CD4-positive, alpha-beta T cell (primary cell): ENCODE data around the gene ST3GAL2. TPM values are rescaled to one million over a fixed set of nuclear protein-coding genes. Genes with fewer than 3 reads are reported as not detected.

Experiments used
- ATAC-seq: fragments of 200-7000 bp; cut with Tn5 transposase; one replicate; pipeline ENCODE4 v1.10.0; 2022; ENCODE audit warnings: mild to moderate bottlenecking; ENCODE audit not compliant: poor library complexity
- CTCF ChIA-PET: fragments of 350-600 bp; sonication (Branson Sonifier 250); formaldehyde crosslinking; loops from one replicate; lab custom pipeline; 2021; ENCODE audit warnings: antibody characterized with exemption, inconsistent platforms; lab: Charles Lee
- POLR2A ChIA-PET: fragments of 350-600 bp; sonication (Branson Sonifier 250); formaldehyde crosslinking; loops from one replicate; lab custom pipeline; 2021; ENCODE audit warnings: antibody characterized with exemption, inconsistent platforms; lab: Charles Lee
- DNase-seq, 14 experiments: peaks; one replicate each; pipeline ENCODE4 v3.0.0-alpha.2; 2013 to 2020; ENCODE audit warnings: mixed read lengths in 2 of 14
- H3K27ac ChIP-seq, 2 donors: one replicate each; pipeline versions ENCODE4 v1.5.1 to v1.7.0; 2013; ENCODE audit warnings: low read length in 2 of 2, low read depth in 1 of 2, mild to moderate bottlenecking in 1 of 2
- H3K27me3 ChIP-seq, 2 experiments: 1 replicate in 1 of 2; 2 replicates in 1 of 2; pipeline versions ENCODE4 v1.6.1 to v1.7.0; 2013; ENCODE audit warnings: low read length in 2 of 2, control low read depth in 1 of 2, mild to moderate bottlenecking in 1 of 2, moderate library complexity in 1 of 2; ENCODE audit not compliant: insufficient read depth in 2 of 2, control insufficient read depth in 1 of 2
- H3K36me3 ChIP-seq: one replicate; pipeline ENCODE4 v1.6.1; 2013; ENCODE audit warnings: low read length, control low read depth; ENCODE audit not compliant: insufficient read depth
- H3K4me1 ChIP-seq: one replicate; pipeline ENCODE4 v1.6.1; 2013; ENCODE audit warnings: low read length, control low read depth; ENCODE audit not compliant: insufficient read depth
- H3K4me3 ChIP-seq: one replicate; pipeline ENCODE4 v1.5.1; 2013; ENCODE audit warnings: mild to moderate bottlenecking, low read length, moderate library complexity
- H3K9me3 ChIP-seq, 2 experiments: 1 replicate in 1 of 2; 2 replicates in 1 of 2; pipeline versions ENCODE4 v1.6.1 to v1.7.0; 2013; ENCODE audit warnings: low read length in 2 of 2, mild to moderate bottlenecking in 2 of 2, control low read depth in 1 of 2, moderate library complexity in 1 of 2; ENCODE audit not compliant: control insufficient read depth in 1 of 2, insufficient read depth in 1 of 2
- H3K27ac Mint-ChIP-seq: one replicate; pipeline ENCODE4 v1.8.0; 2020; ENCODE audit warnings: mixed read lengths
- H3K27me3 Mint-ChIP-seq: one replicate; pipeline ENCODE4 v1.8.0; 2021; ENCODE audit warnings: mixed read lengths
- H3K36me3 Mint-ChIP-seq: one replicate; pipeline ENCODE4 v1.8.0; 2021; ENCODE audit warnings: low read depth, mixed read lengths
- H3K4me1 Mint-ChIP-seq: one replicate; pipeline ENCODE4 v1.8.0; 2021; ENCODE audit warnings: low read depth, mixed read lengths
- H3K4me3 Mint-ChIP-seq: one replicate; pipeline ENCODE4 v1.8.0; 2020; ENCODE audit warnings: mild to moderate bottlenecking, mixed read lengths
- H3K9me3 Mint-ChIP-seq: one replicate; pipeline ENCODE4 v1.8.0; 2020; ENCODE audit warnings: mixed read lengths
- intact Hi-C, 2 experiments: fragments of 100-400 bp; cut with DNase I in 1 of 2; cut with micrococcal nuclease in 1 of 2; formaldehyde crosslinking; loops; one replicate each; pipeline versions ENCODE4 v1.15.1 to v1.9.0; 2023 to 2025; cut with DNase I, micrococcal nuclease
- total RNA-seq, 174 experiments: library from RNA in 2 of 174; stranded (reverse) in 2 of 174; gene quantifications; one replicate each; pipeline ENCODE4 v1.2.3 and lab custom pipeline; 2021 to 2026
- TF ChIP-seq, protein P1 (sequence below): fragments of 200-600 bp; IDR thresholded peaks from one replicate; pipeline ENCODE4 v1.8.0; 2022; ENCODE audit warnings: antibody characterized with exemption, mild to moderate bottlenecking

Gene ST3GAL2
- total RNA-seq, 2 experiments from 2014 or later = 9.8 to 11.1 TPM

DNA sequence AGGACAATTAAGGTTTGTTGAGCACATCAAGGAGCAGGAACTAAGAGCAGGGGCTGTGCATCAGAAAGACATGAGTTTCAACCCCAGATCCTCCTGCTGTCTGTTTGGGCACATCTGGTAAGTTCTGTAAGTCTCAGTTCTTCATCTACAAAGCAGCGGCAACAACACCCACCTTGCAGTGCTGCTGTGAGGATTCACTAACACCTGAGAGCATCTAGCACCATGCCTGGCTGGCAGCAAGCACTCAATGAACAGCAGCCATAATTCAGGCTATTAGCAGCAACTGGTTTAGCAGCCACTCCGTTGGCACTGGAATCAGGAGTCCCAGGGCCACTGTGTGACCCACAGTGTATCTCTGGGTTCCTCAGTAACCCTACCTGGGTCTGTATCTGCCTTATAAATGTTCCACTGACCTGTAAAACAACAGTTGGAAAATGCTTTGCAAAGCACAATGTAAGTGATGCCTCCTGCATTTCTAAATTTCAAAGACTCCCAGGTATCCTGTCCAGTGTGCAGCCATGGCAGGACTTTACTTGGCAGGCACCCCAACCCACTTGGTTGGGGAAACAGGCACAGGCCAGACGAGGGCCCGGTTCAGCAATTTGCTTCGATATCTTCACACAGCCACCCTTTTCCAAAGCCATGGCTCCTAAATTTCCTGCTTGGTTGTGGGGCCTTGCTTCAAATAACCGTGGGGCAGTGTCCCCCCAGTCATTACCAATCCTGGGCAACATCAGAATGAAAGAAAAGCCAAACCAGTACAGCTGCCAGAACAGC, 4.2 kb downstream of the ST3GAL2 start:
- Histone ChIP-seq H3K4me3 (no peak overlapping the region), H3K27ac (no peak overlapping the region), H3K9me3 (no peaks in the 10 kb centered on the region), H3K27me3 (no peaks in the 10 kb centered on the region), H3K4me1 (peaks cover 72% of the 10 kb centered on the region), H3K36me3 (peaks cover 6% of the 10 kb centered on the region)
- TF ChIP-seq, protein P1, sequence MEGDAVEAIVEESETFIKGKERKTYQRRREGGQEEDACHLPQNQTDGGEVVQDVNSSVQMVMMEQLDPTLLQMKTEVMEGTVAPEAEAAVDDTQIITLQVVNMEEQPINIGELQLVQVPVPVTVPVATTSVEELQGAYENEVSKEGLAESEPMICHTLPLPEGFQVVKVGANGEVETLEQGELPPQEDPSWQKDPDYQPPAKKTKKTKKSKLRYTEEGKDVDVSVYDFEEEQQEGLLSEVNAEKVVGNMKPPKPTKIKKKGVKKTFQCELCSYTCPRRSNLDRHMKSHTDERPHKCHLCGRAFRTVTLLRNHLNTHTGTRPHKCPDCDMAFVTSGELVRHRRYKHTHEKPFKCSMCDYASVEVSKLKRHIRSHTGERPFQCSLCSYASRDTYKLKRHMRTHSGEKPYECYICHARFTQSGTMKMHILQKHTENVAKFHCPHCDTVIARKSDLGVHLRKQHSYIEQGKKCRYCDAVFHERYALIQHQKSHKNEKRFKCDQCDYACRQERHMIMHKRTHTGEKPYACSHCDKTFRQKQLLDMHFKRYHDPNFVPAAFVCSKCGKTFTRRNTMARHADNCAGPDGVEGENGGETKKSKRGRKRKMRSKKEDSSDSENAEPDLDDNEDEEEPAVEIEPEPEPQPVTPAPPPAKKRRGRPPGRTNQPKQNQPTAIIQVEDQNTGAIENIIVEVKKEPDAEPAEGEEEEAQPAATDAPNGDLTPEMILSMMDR = no peak
- Mint-ChIP-seq H3K4me3 (peak overlapping the region; percentile 34), H3K27ac (peak overlapping the region; percentile 86), H3K4me1 (peaks cover 83% of the 10 kb centered on the region), H3K9me3 (no peaks in the 10 kb centered on the region), H3K36me3 (peaks cover 14% of the 10 kb centered on the region), H3K27me3 (no peaks in the 10 kb centered on the region)
- no peak for ATAC-seq
- POLR2A ChIA-PET = no interaction called here
- CTCF ChIA-PET = interaction anchor here (0.6 kb wide), 1 partner anchor 820 kb away, joined by 3 read pairs; no protein-coding TSS in a partner anchor
- intact Hi-C loops = loop anchor here (5.0 kb wide), 3 partner anchors 32 to 368 kb away; partner anchors contain the start of genes COG4 (in 1 of the 2), SF3B3 (in 1 of the 2) and VAC14 (in 1 of the 2)
- no peak for DNase-seq

DNA sequence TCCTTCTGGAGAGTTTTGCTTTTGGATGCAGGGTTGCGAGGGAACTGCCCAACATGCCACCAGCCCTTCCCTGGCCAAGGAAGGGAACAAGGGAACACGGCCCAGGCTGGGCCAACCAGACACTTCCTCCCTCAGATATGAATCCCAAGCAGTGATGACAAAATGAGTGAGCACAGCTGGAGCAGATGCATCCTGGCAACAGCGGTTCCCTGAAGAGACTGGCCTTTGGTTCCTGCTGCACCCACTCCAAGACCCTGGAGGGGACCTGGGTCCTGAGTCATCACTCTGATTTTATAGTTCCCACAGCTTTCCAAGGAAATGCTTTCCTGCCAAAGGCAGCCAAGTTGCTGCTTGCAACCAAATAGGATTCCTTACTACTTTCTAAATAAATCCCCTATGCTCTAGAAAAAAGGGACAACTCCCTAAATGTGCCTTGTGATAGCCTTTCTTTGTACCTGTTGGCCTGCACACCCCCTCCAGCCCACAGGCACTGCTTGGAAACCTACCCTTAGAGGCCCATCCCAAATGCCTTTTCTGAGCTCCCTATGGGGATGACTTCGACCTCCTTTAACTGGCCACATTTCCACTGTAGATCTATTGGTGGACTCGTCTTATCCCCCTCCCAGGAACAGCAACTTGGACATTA, 5.3 kb downstream of the ST3GAL2 start:
- peaks cover 74% of the 10 kb centered on the region for H3K4me1 ChIP-seq

More for the DNA sequence above, 5.3 kb downstream of the ST3GAL2 start:
- ATAC-seq (no peak), DNase-seq (no peak)
- Histone ChIP-seq H3K27ac (no peak overlapping the region), H3K4me3 (no peak overlapping the region), H3K9me3 (no peaks in the 10 kb centered on the region), H3K36me3 (peaks cover 6% of the 10 kb centered on the region), H3K27me3 (no peaks in the 10 kb centered on the region)
- peaks cover 83% of the 10 kb centered on the region for H3K4me1 Mint-ChIP-seq
- CTCF ChIA-PET = interaction anchor here (1.0 kb wide), 1 partner anchor 17 kb away, joined by 3 read pairs; no protein-coding TSS in a partner anchor
- H3K9me3 Mint-ChIP-seq = no peaks in the 10 kb centered on the region
- POLR2A ChIA-PET = interaction anchor here (0.7 to 2.6 kb wide), 3 partner anchors 30 to 87 kb away, joined by 3 to 21 read pairs (median 4); no protein-coding TSS in a partner anchor
- H3K4me3 Mint-ChIP-seq = peak overlapping the region; percentile 13
- intact Hi-C loops = no loop called here
- TF ChIP-seq, protein P1 = no peak
- peak overlapping the region; percentile 86 for H3K27ac Mint-ChIP-seq
- H3K27me3 Mint-ChIP-seq = no peaks in the 10 kb centered on the region
- H3K36me3 Mint-ChIP-seq = peaks cover 14% of the 10 kb centered on the region
